Epidermal melanocyte (primary cell): ENCODE measurements around the gene PRAME.
"Not testable (repeated sequence)": the region's sequence is repeated elsewhere in the genome, so short reads cannot be mapped to it uniquely, and the experiment has no call there.

Source experiments
- DNase-seq: peaks from one replicate; pipeline ENCODE4 v3.0.0; 2011; ENCODE audit warnings: low spot score; ENCODE audit not compliant: insufficient read length

Gene PRAME

GRCh38 chr22:22552630-22553029 lies 6.4 kb downstream of the PRAME start:
- no peak for DNase-seq

GRCh38 chr22:22550789-22551434 lies 8.2 kb downstream of the PRAME start:
- no peak for DNase-seq

- DNase-seq = no peak
Measured at GRCh38 chr22:22548910-22549309, 10.2 kb downstream of the PRAME start.

- DNase-seq = no peak
Measured at GRCh38 chr22:22548317-22548716, 10.7 kb downstream of the PRAME start.

GRCh38 chr22:22547692-22548300 lies 11.3 kb downstream of the PRAME start:
- no peak for DNase-seq

- no peak for DNase-seq
Measured at GRCh38 chr22:22547226-22547625, 11.8 kb downstream of the PRAME start.

GRCh38 chr22:22546490-22546889 lies 12.6 kb downstream of the PRAME start:
- no peak for DNase-seq

- DNase-seq = no peak
Measured at GRCh38 chr22:22545084-22545483, 14.0 kb downstream of the PRAME start.

- DNase-seq = no peak
Measured at GRCh38 chr22:22538226-22538989, 20.7 kb downstream of the PRAME start.

GRCh38 chr22:22536916-22537315 lies 22.1 kb downstream of the PRAME start:
- no peak for DNase-seq

- DNase-seq = no peak
Measured at GRCh38 chr22:22536515-22536914, 22.6 kb downstream of the PRAME start.

- no peak for DNase-seq
Measured at GRCh38 chr22:22535662-22536061, 23.4 kb downstream of the PRAME start.

- no peak for DNase-seq
Measured at GRCh38 chr22:22534604-22535415, 24.3 kb downstream of the PRAME start.

- no peak for DNase-seq
Measured at GRCh38 chr22:22533863-22534262, 25.2 kb downstream of the PRAME start.

GRCh38 chr22:22533417-22533816 lies 25.6 kb downstream of the PRAME start:
- no peak for DNase-seq

GRCh38 chr22:22532547-22533071 lies 26.5 kb downstream of the PRAME start:
- not testable (repeated sequence) for DNase-seq

GRCh38 chr22:22531770-22532546 lies 27.1 kb downstream of the PRAME start:
- DNase-seq = no peak

GRCh38 chr22:22528780-22529179 lies 30.3 kb downstream of the PRAME start:
- DNase-seq = no peak

GRCh38 chr22:22527312-22527711 lies 31.8 kb downstream of the PRAME start:
- DNase-seq = no peak

- DNase-seq = no peak
Measured at GRCh38 chr22:22526125-22526912, 32.7 kb downstream of the PRAME start.
